NK-92 (cell line): ENCODE results near the gene NUP210.

Source experiments
- DNase-seq: peaks from one replicate; lab custom pipeline; 2025; ENCODE audit not compliant: unreplicated experiment; lab: John Stamatoyannopoulos, UW

Gene NUP210

GRCh38 chr3:13407926-13408325, 12.2 kb downstream of the NUP210 start:
- no peak for DNase-seq

GRCh38 chr3:13407475-13407874, 12.6 kb downstream of the NUP210 start:
- no peak for DNase-seq

- no peak for DNase-seq
Measured at GRCh38 chr3:13406190-13406589, 13.9 kb downstream of the NUP210 start.

- no peak for DNase-seq
Measured at GRCh38 chr3:13405614-13406013, 14.5 kb downstream of the NUP210 start.

- DNase-seq: no peak
Measured at GRCh38 chr3:13404626-13405452, 15.3 kb downstream of the NUP210 start.

- DNase-seq: no peak
Measured at GRCh38 chr3:13403847-13404246, 16.3 kb downstream of the NUP210 start.

- no peak for DNase-seq
Measured at GRCh38 chr3:13403213-13403819, 16.8 kb downstream of the NUP210 start.

- DNase-seq: no peak
Measured at GRCh38 chr3:13401149-13401548, 19.0 kb downstream of the NUP210 start.

- DNase-seq: no peak
Measured at GRCh38 chr3:13400114-13400673, 19.9 kb downstream of the NUP210 start.

- no peak for DNase-seq
Measured at GRCh38 chr3:13399603-13400002, 20.5 kb downstream of the NUP210 start.

- DNase-seq: no peak
Measured at GRCh38 chr3:13397316-13397715, 22.8 kb downstream of the NUP210 start.

GRCh38 chr3:13394363-13394762, 25.8 kb downstream of the NUP210 start:
- no peak for DNase-seq

- DNase-seq: no peak
Measured at GRCh38 chr3:13393427-13394360, 26.4 kb downstream of the NUP210 start.

- no peak for DNase-seq
Measured at GRCh38 chr3:13391308-13391707, 28.8 kb downstream of the NUP210 start.

GRCh38 chr3:13389378-13389777, 30.7 kb downstream of the NUP210 start:
- DNase-seq: no peak

GRCh38 chr3:13388816-13389215, 31.3 kb downstream of the NUP210 start:
- no peak for DNase-seq

GRCh38 chr3:13385373-13385965, 34.7 kb downstream of the NUP210 start:
- DNase-seq: no peak

GRCh38 chr3:13380971-13381370, 39.2 kb downstream of the NUP210 start:
- DNase-seq: no peak

- no peak for DNase-seq
Measured at GRCh38 chr3:13379201-13379830, 40.8 kb downstream of the NUP210 start.

GRCh38 chr3:13378155-13378554, 42.0 kb downstream of the NUP210 start:
- DNase-seq: no peak
